NB4 (cell line): ENCODE data around the gene TRMT61A.

Experiments used
- POLR2A ChIP-seq: IDR thresholded peaks from 2 replicates; pipeline ENCODE4 v1.6.1; 2011; ENCODE audit warnings: mild to moderate bottlenecking; ENCODE audit not compliant: insufficient read length; ENCODE audit errors: extremely low read depth
- TF ChIP-seq, protein P1 (sequence below): IDR thresholded peaks from one replicate; pipeline ENCODE4 v1.5.1; 2012; ENCODE audit warnings: low read depth, low read length

DNA sequence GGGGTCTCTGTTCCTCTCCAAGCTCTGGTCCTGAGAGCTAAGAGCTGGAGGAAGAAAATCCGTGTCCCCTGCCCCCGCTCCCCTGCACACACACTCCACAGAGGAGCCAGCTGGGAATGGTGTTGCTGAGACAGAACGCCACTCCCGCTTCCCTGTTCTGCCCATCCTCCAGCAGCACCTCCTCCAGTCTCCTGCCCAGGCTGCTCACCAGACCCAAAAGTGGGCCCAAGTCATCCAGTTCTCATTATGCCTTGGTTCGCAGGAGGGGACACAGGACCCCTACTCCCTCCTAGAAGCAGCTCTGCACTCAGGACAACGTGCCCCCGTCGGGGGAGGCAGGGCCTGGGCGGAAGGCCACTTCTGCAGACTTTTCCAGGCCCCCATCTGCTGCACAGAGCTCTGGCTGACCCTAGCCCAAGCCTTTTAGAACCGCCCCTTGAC, 830 bp upstream of the TRMT61A start:
- TF ChIP-seq, protein P1, sequence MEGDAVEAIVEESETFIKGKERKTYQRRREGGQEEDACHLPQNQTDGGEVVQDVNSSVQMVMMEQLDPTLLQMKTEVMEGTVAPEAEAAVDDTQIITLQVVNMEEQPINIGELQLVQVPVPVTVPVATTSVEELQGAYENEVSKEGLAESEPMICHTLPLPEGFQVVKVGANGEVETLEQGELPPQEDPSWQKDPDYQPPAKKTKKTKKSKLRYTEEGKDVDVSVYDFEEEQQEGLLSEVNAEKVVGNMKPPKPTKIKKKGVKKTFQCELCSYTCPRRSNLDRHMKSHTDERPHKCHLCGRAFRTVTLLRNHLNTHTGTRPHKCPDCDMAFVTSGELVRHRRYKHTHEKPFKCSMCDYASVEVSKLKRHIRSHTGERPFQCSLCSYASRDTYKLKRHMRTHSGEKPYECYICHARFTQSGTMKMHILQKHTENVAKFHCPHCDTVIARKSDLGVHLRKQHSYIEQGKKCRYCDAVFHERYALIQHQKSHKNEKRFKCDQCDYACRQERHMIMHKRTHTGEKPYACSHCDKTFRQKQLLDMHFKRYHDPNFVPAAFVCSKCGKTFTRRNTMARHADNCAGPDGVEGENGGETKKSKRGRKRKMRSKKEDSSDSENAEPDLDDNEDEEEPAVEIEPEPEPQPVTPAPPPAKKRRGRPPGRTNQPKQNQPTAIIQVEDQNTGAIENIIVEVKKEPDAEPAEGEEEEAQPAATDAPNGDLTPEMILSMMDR: no peak
- no peak for TF ChIP-seq POLR2A
